Right cardiac atrium (tissue), 5 donors: ENCODE measurements around the gene C9orf152. TPM values are rescaled to one million over a fixed set of nuclear protein-coding genes. Genes with fewer than 3 reads are reported as not detected.
A peak's percentile ranks its signal among the peaks of the same experiment; 100 is the strongest.

Experiments used
- ATAC-seq, 2 donors: fragments of 200-7000 bp; cut with Tn5 transposase; one replicate each; pipeline versions ENCODE4 v1.8.0 to v1.9.1; 2020; ENCODE audit warnings: moderate library complexity in 2 of 2, mild to moderate bottlenecking in 1 of 2
- DNase-seq, 3 donors: peaks; one replicate each; pipeline ENCODE4 v3.0.0-alpha.2; 2020
- H3K27ac ChIP-seq: one replicate; pipeline ENCODE4 v1.5.1; 2013; ENCODE audit warnings: mild to moderate bottlenecking, low read length, control low read depth, moderate library complexity
- H3K27me3 ChIP-seq: one replicate; pipeline ENCODE4 v1.6.1; 2013; ENCODE audit not compliant: control insufficient read depth, insufficient read depth
- H3K4me1 ChIP-seq: one replicate; pipeline ENCODE4 v1.6.1; 2013; ENCODE audit warnings: low read length; ENCODE audit not compliant: control insufficient read depth, insufficient read depth
- H3K4me3 ChIP-seq: one replicate; pipeline ENCODE4 v1.5.1; 2013; ENCODE audit warnings: low read length, control low read depth
- H3K9me3 ChIP-seq: one replicate; pipeline ENCODE4 v1.6.1; 2013; ENCODE audit warnings: low read length; ENCODE audit not compliant: control insufficient read depth
- WGBS: extraction: QIAGEN DNeasy Blood & Tissue Kit; methylation state at CpG from one replicate; pipeline ENCODE4 v1.1.7; 2013; 5-methylcytosine and 5-hydroxymethylcytosine counted together
- intact Hi-C, 4 donors: fragments of 100-400 bp; cut with DNase I; formaldehyde crosslinking; loops; one replicate each; pipeline versions ENCODE4 v1.11.0 to v1.14.0; 2022 to 2023
- polyA plus RNA-seq: library from polyadenylated mRNA; stranded (reverse); fragments of 200-250 nt; gene quantifications from one replicate; pipeline ENCODE4 v1.2.3, GENCODE V29; 2013
- total RNA-seq, 4 donors: library from RNA; stranded (reverse); fragmentation: NEBNext Ultra II Directional; extraction: Animal tissue kit (Norgen Biotek cat#: 25700); gene quantifications; one replicate each; pipeline ENCODE4 v1.2.1, GENCODE V29; 2021
- donor health status: healthy with polysubstance abuse.
- donor health status: DM: no; HTN: yes; CAD: no.
- donor health status: DM: no; HTN: no; CAD: no.
- donor health status: DM: no; HTN: yes; CAD: no; lungs with severe emphysema.
- donor health status: DM: yes; HTN: yes; CAD: no.

The C9orf152 gene
- total and polyA plus RNA-seq, 5 donors = not detected

DNA sequence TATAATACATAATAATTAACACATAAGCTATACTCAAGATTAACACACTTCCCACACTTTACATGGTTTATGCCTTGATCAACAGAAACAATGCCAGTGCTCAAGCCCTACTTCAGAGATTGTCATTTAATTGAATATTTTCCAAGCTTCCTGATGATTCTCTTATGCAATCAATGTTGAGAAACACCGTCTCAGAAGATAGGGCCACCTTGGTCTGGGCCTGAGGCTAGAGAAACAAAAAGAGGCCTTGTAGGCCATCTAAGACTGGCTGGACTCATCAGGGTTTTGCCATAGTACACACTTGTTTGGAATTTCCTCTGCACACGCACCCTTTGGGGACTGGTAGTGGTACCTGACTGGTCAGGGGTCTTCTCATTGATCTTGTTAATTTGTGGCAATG, 16.3 kb downstream of the C9orf152 start:
- Histone ChIP-seq H3K4me1 (peaks cover 6% of the 10 kb centered on the region), H3K4me3 (no peak overlapping the region), H3K27ac (no peak overlapping the region), H3K27me3 (no peaks in the 10 kb centered on the region), H3K9me3 (no peaks in the 10 kb centered on the region)
- intact Hi-C loops = no loop called here
- 82% methylated on average over 2 of the region's 2 CpGs for WGBS
- ATAC-seq (no peak), DNase-seq (no peak)

DNA sequence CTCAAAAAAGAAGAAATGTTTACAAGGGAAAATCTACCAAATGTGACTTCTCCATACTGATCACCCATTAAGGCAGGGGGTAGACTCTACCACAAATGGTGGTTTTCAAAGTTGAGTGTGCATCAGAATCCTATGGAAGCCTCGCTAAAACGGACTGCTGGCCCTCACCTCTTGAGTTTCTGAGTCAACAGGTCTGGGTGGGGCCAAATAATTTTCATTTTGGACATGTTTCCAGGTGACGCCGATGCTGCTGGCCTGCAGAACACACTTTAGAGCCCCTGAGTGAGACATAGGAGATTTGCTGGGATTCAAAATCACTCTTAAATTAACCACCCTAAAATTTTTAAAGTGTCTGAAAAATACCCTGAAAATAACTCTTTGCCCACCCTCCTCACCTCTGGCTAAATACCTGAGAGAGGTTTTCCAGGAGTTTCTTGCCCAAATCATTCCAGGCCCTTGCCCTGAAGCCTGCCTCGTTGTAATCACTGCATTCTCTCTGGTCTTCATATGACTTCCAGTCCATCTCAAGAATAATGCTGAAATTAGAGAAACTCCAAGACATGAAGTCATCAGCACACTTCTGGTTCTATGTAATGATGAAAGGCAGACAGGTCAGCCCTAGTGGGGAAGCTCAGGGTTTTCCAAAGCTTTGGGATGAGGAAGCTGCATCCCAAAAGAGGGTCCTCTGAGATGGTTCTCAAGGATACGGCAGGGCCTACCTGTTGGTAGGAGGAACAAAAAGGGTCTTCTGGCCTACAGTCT, 18.2 kb downstream of the C9orf152 start:
- 88% methylated on average over 6 of the region's 6 CpGs for WGBS
- H3K27me3 ChIP-seq = no peaks in the 10 kb centered on the region
- no peak overlapping the region for H3K4me3 ChIP-seq
- no peak for DNase-seq
- no peaks in the 10 kb centered on the region for H3K9me3 ChIP-seq
- H3K4me1 ChIP-seq = peaks cover 6% of the 10 kb centered on the region
- peak overlapping the region; percentile 15 for H3K27ac ChIP-seq
- ATAC-seq = no peak
- intact Hi-C loops = loop anchor here in 1 of 4 donors (10.0 kb wide), 1 partner anchor 435 kb away; no protein-coding TSS in a partner anchor

DNA sequence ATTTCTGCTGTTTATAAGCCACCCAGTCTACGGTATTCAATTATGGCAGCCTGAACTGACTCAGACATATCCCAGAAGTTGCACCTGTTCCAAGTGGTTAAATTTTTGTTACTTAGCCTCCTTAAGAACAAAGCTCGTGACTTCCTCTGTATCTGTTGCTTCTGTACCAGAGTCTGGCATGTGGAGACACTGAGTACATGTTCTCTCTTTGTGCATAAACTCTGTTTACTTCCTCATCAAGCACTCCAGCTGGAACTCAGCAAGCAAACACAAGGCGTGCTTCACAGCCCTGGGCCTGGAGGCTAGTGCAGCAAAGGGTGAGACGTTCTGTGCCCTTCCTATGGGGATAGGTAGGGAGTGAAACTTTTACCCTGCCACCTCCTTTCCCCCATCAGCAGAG, 19.0 kb downstream of the C9orf152 start:
- peak overlapping the region; percentile 54 for H3K27ac ChIP-seq
- intact Hi-C loops = loop anchor here in 1 of 4 donors (10.0 kb wide), 1 partner anchor 436 kb away; no protein-coding TSS in a partner anchor
- no peak overlapping the region for H3K4me3 ChIP-seq
- 38% methylated on average over 4 of the region's 4 CpGs for WGBS
- no peaks in the 10 kb centered on the region for H3K27me3 ChIP-seq
- no peaks in the 10 kb centered on the region for H3K9me3 ChIP-seq
- DNase-seq = peak in 1 of 3 donors; percentile 74
- H3K4me1 ChIP-seq = peaks cover 6% of the 10 kb centered on the region
- peak; percentile 55 to 77 for ATAC-seq

DNA sequence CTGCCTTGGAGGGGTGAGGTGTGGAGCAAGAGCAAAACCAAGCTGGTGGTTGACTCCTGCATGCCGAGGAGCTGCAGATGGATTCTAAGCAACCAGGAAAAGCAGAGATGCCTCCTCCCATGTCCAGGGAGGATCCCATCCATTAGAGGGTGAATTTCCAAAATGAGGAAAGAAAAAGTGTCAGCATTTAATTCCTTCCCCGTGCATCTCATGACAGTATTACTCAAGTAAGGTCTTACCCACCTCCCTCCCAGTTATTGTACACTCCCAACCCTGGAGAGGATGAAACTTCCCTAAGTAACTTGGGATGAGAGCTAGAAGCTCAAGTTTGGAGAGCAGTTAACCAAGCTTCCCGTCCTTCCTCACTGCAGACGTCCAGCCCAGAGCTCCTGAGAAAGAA, 19.9 kb downstream of the C9orf152 start:
- Histone ChIP-seq H3K27me3 (no peaks in the 10 kb centered on the region), H3K9me3 (no peaks in the 10 kb centered on the region), H3K4me3 (no peak overlapping the region), H3K27ac (no peak overlapping the region), H3K4me1 (peaks cover 6% of the 10 kb centered on the region)
- WGBS = 75% methylated on average over 4 of the region's 4 CpGs
- DNase-seq (no peak), ATAC-seq (no peak)
- intact Hi-C loops = loop anchor here in 1 of 4 donors (10.0 kb wide), 1 partner anchor 437 kb away; no protein-coding TSS in a partner anchor

DNA sequence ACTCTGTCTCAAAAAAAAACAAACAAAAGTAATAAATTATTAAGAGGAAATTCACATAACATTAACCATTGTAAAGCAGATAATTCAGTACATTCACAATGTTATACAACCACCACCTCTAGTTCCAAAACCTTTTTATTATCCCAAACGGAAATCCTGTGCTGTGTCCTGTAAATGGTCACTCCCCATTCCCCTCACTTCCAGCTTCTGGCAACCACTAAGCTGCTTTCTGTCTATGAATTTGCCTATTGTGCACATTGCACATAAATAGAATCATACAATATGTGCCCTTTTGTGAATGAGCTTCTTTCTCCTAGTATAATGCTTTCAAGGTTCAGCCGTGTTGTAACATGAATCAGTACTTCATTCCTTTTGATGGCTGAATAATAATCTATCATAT, 20.8 kb downstream of the C9orf152 start:
- H3K4me3 ChIP-seq = no peak overlapping the region
- intact Hi-C loops = loop anchor here in 1 of 4 donors (10.0 kb wide), 1 partner anchor 438 kb away; no protein-coding TSS in a partner anchor
- 63% methylated on average over 2 of the region's 2 CpGs for WGBS
- H3K27me3 ChIP-seq = no peaks in the 10 kb centered on the region
- DNase-seq (no peak), ATAC-seq (peak in 1 of 2 donors; percentile 54)
- no peak overlapping the region for H3K27ac ChIP-seq
- H3K4me1 ChIP-seq = peaks cover 3% of the 10 kb centered on the region
- H3K9me3 ChIP-seq = no peaks in the 10 kb centered on the region

DNA sequence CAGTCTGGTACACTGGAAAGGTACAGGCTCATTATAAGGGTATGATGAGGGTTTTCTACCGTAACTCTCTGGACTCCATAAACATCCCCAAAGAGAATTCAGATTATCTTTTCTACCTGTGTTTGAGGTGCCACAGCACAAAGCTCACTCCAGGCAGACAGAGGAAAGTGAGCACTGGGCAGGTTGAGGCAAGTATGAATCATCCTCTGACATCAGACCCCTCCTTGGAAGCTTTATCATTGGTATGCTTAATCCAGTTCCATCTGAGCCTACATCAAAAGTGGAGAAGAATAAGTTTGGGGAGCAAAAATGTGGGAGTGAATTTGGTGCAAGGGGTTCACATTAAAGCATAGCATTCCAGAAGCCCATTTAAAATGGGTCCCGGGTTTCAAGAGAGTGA, 21.7 kb downstream of the C9orf152 start:
- Histone ChIP-seq H3K27me3 (no peaks in the 10 kb centered on the region), H3K9me3 (no peaks in the 10 kb centered on the region), H3K27ac (no peak overlapping the region), H3K4me1 (peaks cover 3% of the 10 kb centered on the region), H3K4me3 (no peak overlapping the region)
- intact Hi-C loops = loop anchor here in 1 of 4 donors (10.0 kb wide), 1 partner anchor 439 kb away; no protein-coding TSS in a partner anchor
- DNase-seq (no peak), ATAC-seq (no peak)
- 95% methylated on average over 2 of the region's 2 CpGs for WGBS

DNA sequence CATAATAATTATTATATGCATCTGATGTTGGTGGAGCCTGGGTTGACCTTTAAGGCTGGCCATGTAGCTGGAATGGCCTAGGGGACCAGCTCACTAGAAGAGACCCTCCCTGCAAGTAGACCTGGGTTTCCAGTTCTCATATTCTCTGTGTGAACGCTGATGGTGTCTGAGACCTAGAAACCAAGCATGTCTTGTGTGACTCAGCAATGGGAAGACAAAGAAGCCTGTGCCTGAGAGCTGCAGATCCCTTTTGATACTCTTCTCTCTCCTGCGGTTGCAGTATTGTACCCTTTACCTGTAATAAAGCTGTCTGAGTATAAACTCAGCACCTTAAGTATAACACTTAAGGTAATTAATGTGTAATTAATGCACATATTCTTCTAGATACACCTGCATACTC, 22.2 kb downstream of the C9orf152 start:
- 98% methylated on average over 2 of the region's 2 CpGs for WGBS
- intact Hi-C loops = loop anchor here in 1 of 4 donors (10.0 kb wide), 1 partner anchor 439 kb away; no protein-coding TSS in a partner anchor
- ATAC-seq = no peak
- Histone ChIP-seq H3K9me3 (no peaks in the 10 kb centered on the region), H3K27ac (no peak overlapping the region), H3K4me1 (peaks cover 3% of the 10 kb centered on the region), H3K4me3 (no peak overlapping the region), H3K27me3 (no peaks in the 10 kb centered on the region)
- no peak for DNase-seq

DNA sequence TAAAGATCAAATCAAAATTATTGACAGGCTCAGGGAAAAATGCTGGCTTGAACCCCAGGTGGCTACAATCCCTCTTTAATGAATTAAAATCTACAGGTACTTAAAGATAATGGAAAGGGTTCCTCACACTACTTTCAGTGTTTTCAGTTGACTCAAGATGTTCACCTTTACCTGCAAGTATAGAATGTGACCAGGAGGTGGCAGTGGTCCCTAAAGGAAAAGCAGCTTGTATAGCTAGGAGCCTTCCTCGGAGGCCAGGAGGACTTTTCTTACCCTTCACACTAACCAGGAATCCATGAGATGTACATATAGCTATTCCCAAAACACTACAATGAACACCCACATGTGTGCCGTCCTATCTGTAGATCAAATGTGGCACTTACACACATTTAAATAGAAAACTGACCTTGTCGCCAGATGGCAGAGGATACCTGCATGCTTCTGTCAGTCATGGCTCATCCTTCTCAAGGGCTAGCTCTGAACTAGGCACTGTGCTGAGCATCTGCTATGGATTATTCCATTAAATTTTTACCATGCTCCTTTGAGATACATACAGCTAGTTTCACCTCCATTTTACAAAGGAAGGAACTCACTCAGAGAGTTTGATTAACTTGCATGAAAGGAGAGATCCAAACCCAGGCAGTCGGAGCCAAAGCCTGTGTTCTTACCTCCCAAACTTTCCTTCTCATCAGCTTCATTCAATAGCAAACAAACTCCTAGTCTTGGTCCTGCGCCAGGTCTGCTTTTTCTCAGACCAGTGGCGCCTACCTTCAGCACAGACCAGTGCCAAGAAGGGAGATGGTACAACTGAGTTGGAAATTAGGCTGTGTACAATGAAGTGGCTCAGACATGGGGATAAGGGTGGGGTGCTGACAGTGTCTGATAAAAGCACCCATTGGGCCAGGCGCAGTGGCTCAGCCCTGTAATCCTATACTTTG, 24.5 kb downstream of the C9orf152 start:
- H3K4me3 ChIP-seq = no peak overlapping the region
- H3K4me1 ChIP-seq = peaks cover 3% of the 10 kb centered on the region
- WGBS = 79% methylated on average over 7 of the region's 7 CpGs
- no peaks in the 10 kb centered on the region for H3K27me3 ChIP-seq
- ATAC-seq (peak; percentile 53 to 62), DNase-seq (peak in 1 of 3 donors; percentile 38)
- H3K9me3 ChIP-seq = no peaks in the 10 kb centered on the region
- H3K27ac ChIP-seq = no peak overlapping the region
- intact Hi-C loops = loop anchor here in 1 of 4 donors (10.0 kb wide), 1 partner anchor 441 kb away; no protein-coding TSS in a partner anchor

DNA sequence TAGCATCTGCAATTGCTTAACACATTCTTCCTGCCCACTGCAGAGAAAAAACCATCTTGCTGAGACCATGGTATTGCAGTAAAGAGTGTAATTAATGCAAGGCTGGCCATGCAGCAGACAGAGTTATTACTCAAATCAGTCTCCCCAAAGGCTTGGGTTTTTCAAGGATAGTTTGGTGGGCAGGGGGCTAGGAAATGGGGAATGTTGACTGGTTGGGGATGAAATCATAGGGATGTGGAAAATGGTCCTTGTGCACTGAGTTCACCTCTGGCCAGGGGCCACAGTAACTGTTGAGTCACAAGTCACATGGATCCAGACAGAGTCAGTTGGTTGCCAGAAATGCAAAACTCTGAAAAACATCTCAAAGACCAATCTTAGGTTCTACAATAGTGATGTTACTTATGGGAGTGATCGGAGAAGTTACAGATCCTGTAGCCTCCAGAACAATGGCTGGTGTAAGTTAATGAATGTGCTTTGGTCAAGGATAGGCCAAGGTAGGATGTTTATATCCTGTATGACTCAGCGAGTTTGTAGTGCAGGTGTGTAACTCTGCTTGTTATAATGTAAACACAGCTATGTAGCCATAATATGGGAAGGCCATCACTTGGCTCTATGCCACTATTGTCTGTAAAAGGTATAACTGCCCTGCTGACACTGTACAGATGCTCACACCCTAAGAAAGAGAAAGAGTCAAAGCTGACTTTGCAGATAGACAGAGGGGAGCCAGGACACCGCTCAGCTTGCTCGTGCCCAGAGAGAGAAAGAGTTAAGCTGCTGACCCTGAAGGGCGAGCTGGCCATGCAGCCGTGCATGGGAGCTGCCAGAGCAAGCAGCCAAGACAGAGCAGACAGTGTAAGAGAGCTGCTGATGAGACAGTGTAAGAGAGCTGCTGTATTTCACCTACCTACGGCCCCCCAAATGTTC, 27.2 kb downstream of the C9orf152 start:
- no peak overlapping the region for H3K4me3 ChIP-seq
- H3K27ac ChIP-seq = no peak overlapping the region
- peak in 1 of 3 donors; percentile 40 for DNase-seq
- H3K27me3 ChIP-seq = no peaks in the 10 kb centered on the region
- peak in 1 of 2 donors; percentile 17 for ATAC-seq
- H3K4me1 ChIP-seq = no peaks in the 10 kb centered on the region
- WGBS = 61% methylated on average over 7 of the region's 7 CpGs
- intact Hi-C loops = loop anchor here in 1 of 4 donors (10.0 kb wide), 1 partner anchor 444 kb away; no protein-coding TSS in a partner anchor
- no peaks in the 10 kb centered on the region for H3K9me3 ChIP-seq

DNA sequence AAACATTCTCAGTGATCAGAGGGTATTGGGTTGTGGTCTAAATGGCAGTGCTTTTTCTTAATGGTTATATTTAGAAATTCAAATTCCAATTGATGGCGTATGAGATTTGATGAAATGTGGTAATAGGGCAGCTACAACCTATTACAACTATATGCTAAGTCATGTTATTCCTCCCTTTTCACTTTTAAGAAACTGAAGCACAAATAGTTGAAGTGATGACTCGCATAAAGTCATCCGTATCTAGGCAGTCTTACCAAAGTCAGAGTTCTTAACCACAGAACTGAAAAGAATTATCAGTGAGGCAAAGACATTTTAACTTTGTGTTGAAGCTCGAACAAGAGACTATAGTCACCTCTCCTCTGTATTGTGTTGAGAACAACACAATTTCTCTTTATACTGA, 28.2 kb downstream of the C9orf152 start:
- Histone ChIP-seq H3K4me1 (no peaks in the 10 kb centered on the region), H3K27ac (no peak overlapping the region), H3K9me3 (no peaks in the 10 kb centered on the region), H3K27me3 (no peaks in the 10 kb centered on the region), H3K4me3 (no peak overlapping the region)
- intact Hi-C loops = loop anchor here in 1 of 4 donors (10.0 kb wide), 1 partner anchor 445 kb away; no protein-coding TSS in a partner anchor
- no peak for DNase-seq
- WGBS = 81% methylated on average over 4 of the region's 4 CpGs
- no peak for ATAC-seq
